ENCODE results near the gene PDE4D. TPM values are rescaled to one million over a fixed set of nuclear protein-coding genes. Genes with fewer than 3 reads are reported as not detected.

The PDE4D gene
- total RNA-seq, 1 experiment from 2014 or later, result 3.3 TPM

DNA sequence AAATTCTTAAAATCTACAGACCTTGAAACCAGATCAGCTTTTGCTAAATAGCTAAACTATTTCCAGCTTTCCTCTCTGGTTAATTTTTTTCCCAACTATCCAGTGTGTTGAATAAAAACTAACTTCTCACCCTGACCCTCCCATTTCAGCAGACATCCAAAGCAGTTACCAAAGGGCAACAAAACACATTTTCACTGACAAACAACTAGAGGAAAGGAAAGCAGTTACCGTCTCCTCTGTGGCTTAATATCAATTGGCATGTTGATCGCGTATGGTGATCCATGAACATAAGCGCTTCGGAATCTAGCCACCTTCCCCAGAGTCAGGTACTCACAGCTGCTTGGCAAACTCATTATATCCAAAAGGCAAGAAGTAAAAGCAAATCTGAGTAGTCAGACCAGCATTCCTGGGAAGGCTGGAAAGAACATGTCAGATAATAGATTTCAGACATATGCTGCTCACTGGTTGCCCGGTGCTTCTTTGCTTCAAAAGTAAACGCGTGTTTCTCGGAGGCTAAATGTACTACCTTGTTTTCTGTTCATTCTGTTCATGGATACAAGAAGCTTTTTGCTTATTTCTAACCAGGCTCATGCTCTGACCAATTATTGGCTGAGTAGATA is 463.4 kb downstream of the PDE4D start:
- no peak for ATAC-seq
- H3K36me3 Mint-ChIP-seq, result no peaks in the 10 kb centered on the region
- H3K9me3 Mint-ChIP-seq, result no peaks in the 10 kb centered on the region
- H3K27me3 Mint-ChIP-seq (ENCODE audit: low read depth), result no peaks in the 10 kb centered on the region
- H3K4me3 Mint-ChIP-seq, result no peak overlapping the region
- DNase-seq (ENCODE audit: low spot score), result no peak
- CTCF ChIA-PET, result no interaction called here
- TF ChIP-seq ZNF396 (CRISPR knock-in tag; IDR thresholded peaks at IDR 0.05; ENCODE audit: borderline replicate concordance) (no peak), ZBTB21 (CRISPR knock-in tag; IDR thresholded peaks at IDR 0.05; ENCODE audit: borderline replicate concordance) (no peak), SP1 (CRISPR knock-in tag; conservative IDR thresholded peaks at IDR 0.05) (no peak), NR3C1 (CRISPR knock-in tag; conservative IDR thresholded peaks at IDR 0.05; ENCODE audit: low read depth) (no peak), NR1H2 (CRISPR knock-in tag; IDR thresholded peaks at IDR 0.05) (no peak)
- TF ChIP-seq, protein P1, sequence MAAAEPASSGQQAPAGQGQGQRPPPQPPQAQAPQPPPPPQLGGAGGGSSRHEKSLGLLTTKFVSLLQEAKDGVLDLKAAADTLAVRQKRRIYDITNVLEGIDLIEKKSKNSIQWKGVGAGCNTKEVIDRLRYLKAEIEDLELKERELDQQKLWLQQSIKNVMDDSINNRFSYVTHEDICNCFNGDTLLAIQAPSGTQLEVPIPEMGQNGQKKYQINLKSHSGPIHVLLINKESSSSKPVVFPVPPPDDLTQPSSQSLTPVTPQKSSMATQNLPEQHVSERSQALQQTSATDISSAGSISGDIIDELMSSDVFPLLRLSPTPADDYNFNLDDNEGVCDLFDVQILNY (CRISPR knock-in tag; IDR thresholded peaks at IDR 0.05), result no peak
- POLR2A ChIA-PET, result no interaction called here
- no peak overlapping the region for H3K27ac Mint-ChIP-seq
- H3K4me1 Mint-ChIP-seq, result no peaks in the 10 kb centered on the region

DNA sequence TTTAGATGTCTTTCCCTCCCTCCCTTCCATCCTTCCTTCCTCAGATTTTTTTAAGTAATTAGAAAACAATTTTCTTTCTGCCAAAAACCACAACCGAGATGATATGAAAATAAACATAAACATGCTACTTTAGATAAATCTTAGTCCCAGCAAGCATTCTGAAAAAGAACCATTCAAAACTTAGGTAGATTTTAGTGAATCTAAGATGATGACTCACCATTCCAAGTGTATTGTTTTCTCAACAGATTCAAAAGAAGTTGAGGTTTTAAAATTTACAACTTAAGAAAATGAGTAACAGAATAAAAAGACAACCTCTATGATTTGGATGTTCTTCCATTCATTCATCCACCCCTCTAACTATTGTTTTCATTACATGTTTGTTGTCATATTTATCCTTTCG is 465.1 kb downstream of the PDE4D start:
- Mint-ChIP-seq H3K27ac (no peak overlapping the region), H3K4me3 (no peak overlapping the region), H3K9me3 (no peaks in the 10 kb centered on the region), H3K36me3 (no peaks in the 10 kb centered on the region), H3K27me3 (ENCODE audit: low read depth) (no peaks in the 10 kb centered on the region), H3K4me1 (no peaks in the 10 kb centered on the region)
- ChIA-PET POLR2A (no interaction called here), CTCF (no interaction called here)
- ATAC-seq, result no peak
- DNase-seq (ENCODE audit: low spot score), result no peak
- TF ChIP-seq SMAD4 (CRISPR knock-in tag; IDR thresholded peaks at IDR 0.05) (no peak), ELF4 (CRISPR knock-in tag; IDR thresholded peaks at IDR 0.05; ENCODE audit: low read depth) (no peak), NFATC4 (CRISPR knock-in tag; IDR thresholded peaks at IDR 0.05) (no peak), ZBTB43 (CRISPR knock-in tag; IDR thresholded peaks at IDR 0.05) (no peak), E2F1 (CRISPR knock-in tag; IDR thresholded peaks at IDR 0.05) (no peak), SMAD3 (CRISPR knock-in tag; IDR thresholded peaks at IDR 0.05; ENCODE audit: borderline replicate concordance) (no peak), ZNF532 (CRISPR knock-in tag; IDR thresholded peaks at IDR 0.05; ENCODE audit: borderline replicate concordance) (no peak), ZNF263 (CRISPR knock-in tag; IDR thresholded peaks at IDR 0.05; ENCODE audit: low read depth) (no peak), JUN (CRISPR knock-in tag; IDR thresholded peaks at IDR 0.05) (no peak), SP1 (CRISPR knock-in tag; conservative IDR thresholded peaks at IDR 0.05) (no peak), ARID4B (CRISPR knock-in tag; IDR thresholded peaks at IDR 0.05; ENCODE audit: borderline replicate concordance) (no peak)
- TF ChIP-seq, protein P2, sequence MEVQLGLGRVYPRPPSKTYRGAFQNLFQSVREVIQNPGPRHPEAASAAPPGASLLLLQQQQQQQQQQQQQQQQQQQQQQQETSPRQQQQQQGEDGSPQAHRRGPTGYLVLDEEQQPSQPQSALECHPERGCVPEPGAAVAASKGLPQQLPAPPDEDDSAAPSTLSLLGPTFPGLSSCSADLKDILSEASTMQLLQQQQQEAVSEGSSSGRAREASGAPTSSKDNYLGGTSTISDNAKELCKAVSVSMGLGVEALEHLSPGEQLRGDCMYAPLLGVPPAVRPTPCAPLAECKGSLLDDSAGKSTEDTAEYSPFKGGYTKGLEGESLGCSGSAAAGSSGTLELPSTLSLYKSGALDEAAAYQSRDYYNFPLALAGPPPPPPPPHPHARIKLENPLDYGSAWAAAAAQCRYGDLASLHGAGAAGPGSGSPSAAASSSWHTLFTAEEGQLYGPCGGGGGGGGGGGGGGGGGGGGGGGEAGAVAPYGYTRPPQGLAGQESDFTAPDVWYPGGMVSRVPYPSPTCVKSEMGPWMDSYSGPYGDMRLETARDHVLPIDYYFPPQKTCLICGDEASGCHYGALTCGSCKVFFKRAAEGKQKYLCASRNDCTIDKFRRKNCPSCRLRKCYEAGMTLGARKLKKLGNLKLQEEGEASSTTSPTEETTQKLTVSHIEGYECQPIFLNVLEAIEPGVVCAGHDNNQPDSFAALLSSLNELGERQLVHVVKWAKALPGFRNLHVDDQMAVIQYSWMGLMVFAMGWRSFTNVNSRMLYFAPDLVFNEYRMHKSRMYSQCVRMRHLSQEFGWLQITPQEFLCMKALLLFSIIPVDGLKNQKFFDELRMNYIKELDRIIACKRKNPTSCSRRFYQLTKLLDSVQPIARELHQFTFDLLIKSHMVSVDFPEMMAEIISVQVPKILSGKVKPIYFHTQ (CRISPR knock-in tag; IDR thresholded peaks at IDR 0.05), result no peak
- TF ChIP-seq, protein P3, sequence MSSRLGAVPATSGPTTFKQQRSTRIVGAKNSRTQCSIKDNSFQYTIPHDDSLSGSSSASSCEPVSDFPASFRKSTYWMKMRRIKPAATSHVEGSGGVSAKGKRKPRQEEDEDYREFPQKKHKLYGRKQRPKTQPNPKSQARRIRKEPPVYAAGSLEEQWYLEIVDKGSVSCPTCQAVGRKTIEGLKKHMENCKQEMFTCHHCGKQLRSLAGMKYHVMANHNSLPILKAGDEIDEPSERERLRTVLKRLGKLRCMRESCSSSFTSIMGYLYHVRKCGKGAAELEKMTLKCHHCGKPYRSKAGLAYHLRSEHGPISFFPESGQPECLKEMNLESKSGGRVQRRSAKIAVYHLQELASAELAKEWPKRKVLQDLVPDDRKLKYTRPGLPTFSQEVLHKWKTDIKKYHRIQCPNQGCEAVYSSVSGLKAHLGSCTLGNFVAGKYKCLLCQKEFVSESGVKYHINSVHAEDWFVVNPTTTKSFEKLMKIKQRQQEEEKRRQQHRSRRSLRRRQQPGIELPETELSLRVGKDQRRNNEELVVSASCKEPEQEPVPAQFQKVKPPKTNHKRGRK (CRISPR knock-in tag; IDR thresholded peaks at IDR 0.05; ENCODE audit: borderline replicate concordance), result no peak
